ENCODE measurements around the gene ABL1. TPM values are rescaled to one million over a fixed set of nuclear protein-coding genes. Genes with fewer than 3 reads are reported as not detected.

Gene ABL1
- total RNA-seq, 4 donors from 2014 or later = 60.3 to 97.0 (median 79.8) TPM

DNA sequence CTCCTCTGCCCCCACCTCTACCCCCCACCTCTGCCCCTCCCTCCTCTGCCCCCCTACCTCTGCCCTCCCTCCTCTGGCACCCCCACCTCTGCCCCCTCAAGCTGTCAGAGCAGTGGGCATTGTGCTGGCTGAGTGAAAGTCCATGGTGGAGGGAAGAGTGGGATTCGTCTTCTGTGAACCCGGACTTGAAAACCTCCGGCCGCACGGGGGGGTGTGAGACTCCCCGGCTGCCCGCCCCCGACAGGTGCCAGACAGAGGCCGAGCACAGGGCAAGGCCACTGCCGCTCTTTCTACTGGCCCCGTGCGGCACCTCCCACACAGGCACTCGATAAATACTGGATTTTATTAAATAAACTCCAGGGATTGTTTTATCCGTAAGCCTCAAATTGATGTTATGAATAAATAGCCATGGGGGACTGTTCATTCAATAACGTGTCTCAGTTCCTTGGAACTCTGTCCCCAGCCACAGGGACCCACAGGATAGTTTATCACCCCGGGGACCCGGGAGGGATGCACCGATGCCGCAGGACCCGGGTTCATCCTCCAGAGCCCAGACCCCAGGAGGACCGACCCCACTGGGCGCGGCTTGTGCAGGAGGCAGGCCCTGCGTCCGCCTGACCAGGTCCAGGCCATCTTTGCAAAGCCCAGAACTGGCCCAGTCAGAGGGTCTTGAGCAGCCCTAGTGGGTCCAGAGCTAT is 64.1 kb downstream of the ABL1 start:
- peaks cover 0 to 8% of the 10 kb centered on the region in 2 donors for H3K4me1 ChIP-seq
- H3K27me3 ChIP-seq = no peaks in the 10 kb centered on the region
- TF ChIP-seq CTCF (IDR thresholded peaks at IDR 0.05) = no peak
- TF ChIP-seq POLR2A (IDR thresholded peaks at IDR 0.05) = no peak
- DNase-seq = no peak
- H3K36me3 ChIP-seq = no peaks in the 10 kb centered on the region
- H3K27ac ChIP-seq = no peak overlapping the region
- H3K4me3 ChIP-seq (replicated peaks in 1 of 3) = no peak overlapping the region
- intact Hi-C loops (cut with DNase I) = no loop called here
- H3K9me3 ChIP-seq = no peaks in the 10 kb centered on the region
- 66 to 73% methylated on average over 19 to 24 of the region's 25 CpGs for WGBS, 2 donors

DNA sequence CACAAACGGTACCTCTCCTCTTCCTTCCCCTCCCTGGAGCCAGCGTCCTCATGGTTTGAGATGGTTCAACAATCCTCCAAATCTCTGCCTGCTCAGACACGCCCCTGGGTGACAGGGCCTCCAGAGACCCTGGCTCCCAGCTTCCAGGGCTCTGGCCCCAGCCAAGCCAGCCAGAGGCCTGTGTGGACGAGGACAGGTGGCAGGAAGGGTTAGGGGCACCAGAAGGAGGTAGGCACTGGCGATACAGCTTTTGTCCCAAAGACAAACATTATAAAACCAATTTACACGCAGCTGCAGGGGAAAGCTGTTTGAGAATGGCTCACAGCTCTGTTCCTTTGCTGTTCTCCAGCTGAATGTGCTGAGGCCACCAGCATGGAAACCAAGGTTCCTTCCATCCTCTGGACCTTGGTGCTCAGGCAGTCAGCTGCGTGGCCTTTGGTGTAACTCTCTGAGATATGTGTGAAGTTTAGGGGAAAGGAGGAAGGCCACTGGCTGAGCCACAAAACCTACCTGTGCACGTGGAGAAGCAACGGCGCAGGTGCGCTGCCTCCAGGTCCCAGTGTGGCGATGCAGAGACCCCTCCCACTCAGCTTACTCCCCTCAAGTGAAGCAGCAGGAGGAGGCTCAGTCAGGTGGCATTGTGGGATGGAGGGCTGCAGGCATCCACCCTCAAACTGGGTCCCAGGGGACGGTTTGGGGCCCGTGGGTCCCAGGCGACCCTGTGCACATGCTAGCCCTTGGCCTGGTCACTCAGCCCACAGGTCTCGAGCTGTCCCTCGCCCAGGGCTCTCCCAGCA is 65.8 kb downstream of the ABL1 start:
- DNase-seq = no peak
- Histone ChIP-seq H3K27me3 (no peaks in the 10 kb centered on the region), H3K27ac (no peak overlapping the region), H3K9me3 (no peaks in the 10 kb centered on the region), H3K4me3 (replicated peaks in 1 of 3) (no peak overlapping the region), H3K36me3 (no peaks in the 10 kb centered on the region), H3K4me1 (peaks cover 0 to 8% of the 10 kb centered on the region in 2 donors)
- intact Hi-C loops (cut with DNase I) = no loop called here
- TF ChIP-seq CTCF (IDR thresholded peaks at IDR 0.05) = no peak
- no peak for TF ChIP-seq POLR2A (IDR thresholded peaks at IDR 0.05)
- WGBS, 2 donors = 60 to 65% methylated on average over 14 to 15 of the region's 17 CpGs

DNA sequence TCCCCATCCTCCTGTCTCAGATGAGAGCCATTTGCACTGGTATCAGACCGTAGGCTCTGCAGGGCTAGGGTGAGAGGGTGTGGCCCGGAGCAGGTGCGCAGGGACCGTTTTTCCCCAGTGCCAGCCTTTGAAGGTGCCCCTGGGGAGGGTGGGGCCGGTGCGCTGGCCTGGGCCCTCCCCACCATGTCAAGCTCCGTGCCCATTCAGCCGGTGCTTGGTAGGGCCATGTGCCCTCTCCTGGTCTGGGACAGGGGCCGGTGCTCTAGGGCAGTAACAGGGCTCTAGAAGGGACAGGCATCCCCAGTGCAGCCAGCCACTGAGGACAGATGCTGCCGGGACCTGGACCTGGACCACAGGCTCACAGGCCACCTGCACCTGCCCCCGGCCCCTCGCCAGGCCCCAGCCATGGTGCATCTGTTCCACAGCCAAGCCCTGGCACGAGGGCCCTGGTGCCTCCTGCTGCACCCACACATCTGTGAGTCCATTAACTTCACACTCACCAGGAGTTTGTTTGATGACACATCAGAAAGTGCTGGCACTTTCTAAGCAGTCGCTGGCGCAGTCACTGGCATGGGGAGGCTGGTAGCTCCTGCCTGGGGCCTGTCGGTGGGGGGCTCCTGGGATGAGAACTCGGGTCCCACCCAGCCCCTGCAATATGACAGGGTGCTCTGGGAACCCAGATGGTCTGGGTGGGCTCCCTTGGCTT is 66.6 kb downstream of the ABL1 start:
- 76 to 87% methylated on average over 4 to 8 of the region's 17 CpGs for WGBS, 2 donors
- Histone ChIP-seq H3K9me3 (no peaks in the 10 kb centered on the region), H3K4me3 (replicated peaks in 1 of 3) (no peak overlapping the region), H3K36me3 (no peaks in the 10 kb centered on the region), H3K27me3 (no peaks in the 10 kb centered on the region), H3K4me1 (peaks cover 0 to 8% of the 10 kb centered on the region in 2 donors), H3K27ac (no peak overlapping the region)
- DNase-seq = no peak
- intact Hi-C loops (cut with DNase I) = no loop called here
- TF ChIP-seq POLR2A (IDR thresholded peaks at IDR 0.05) (no peak), CTCF (IDR thresholded peaks at IDR 0.05) (no peak)

DNA sequence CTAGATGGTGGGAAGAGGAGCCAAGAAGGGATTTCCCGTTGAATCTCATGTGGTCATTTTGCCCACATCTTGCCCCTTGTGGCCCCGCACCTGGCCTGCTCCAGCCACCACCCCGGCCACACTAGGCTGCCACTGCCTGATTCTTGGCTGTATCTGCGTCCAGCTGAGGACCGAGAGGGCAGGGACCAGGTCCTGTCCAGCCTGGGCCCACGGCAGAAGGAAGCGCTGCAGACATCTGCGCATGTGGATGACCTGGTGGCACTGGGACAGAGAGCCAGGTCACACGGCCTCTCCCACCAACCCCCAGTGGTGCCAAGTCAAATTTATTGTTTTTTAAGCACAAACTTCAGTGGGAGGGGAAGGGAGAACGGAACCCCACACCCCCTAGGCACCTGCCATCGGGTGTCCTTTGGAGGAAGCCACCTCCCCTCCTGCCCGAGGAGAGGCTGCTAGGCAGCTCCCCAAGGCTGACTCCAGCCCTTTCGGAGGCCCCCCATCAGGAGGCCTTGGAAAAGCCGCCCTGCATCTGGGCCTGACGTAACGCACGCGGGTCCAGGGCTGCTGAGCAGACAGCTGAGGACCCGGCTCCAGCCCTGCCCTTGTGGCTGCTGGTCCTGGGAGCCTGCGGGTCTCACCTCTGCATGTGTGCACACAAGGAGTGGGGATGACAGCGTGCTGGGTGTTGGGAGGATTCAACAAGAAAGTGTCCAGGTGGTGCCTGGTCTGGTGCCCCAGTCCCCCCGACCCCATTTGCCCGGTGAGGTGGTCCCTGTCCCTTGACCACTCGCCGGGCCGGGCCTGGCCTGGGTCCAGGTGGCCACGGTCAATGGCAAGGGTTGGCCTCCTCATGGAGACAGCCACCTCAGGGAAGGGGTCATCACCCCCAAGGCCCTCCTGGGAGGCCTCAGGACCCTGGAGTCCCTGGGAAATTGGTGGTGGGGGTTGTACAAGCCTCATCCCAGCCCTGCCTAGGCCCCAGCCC is 67.4 kb downstream of the ABL1 start:
- Histone ChIP-seq H3K27me3 (no peaks in the 10 kb centered on the region), H3K4me3 (replicated peaks in 1 of 3) (no peak overlapping the region), H3K36me3 (no peaks in the 10 kb centered on the region), H3K27ac (no peak overlapping the region), H3K9me3 (no peaks in the 10 kb centered on the region), H3K4me1 (peaks cover 0 to 8% of the 10 kb centered on the region in 2 donors)
- no peak for TF ChIP-seq CTCF (IDR thresholded peaks at IDR 0.05)
- TF ChIP-seq POLR2A (IDR thresholded peaks at IDR 0.05) = no peak
- no peak for DNase-seq
- intact Hi-C loops (cut with DNase I) = no loop called here
- 79 to 80% methylated on average over 16 to 22 of the region's 27 CpGs for WGBS, 2 donors
